ENCODE results near the gene PLAAT4. TPM values are rescaled to one million over a fixed set of nuclear protein-coding genes. Genes with fewer than 3 reads are reported as not detected.

PLAAT4 gene
- total RNA-seq, 1 donor, result 16.6 TPM

- DNase-seq (ENCODE audit: low read depth), result no peak
- no peak overlapping the region for H3K4me3 ChIP-seq (ENCODE audit: low read depth, low read length)
- no peak for TF ChIP-seq CTCF (IDR thresholded peaks at IDR 0.05; ENCODE audit: insufficient read depth, low read length)
Measured at GRCh38 chr11:63492441-63492840, 44.2 kb upstream of the PLAAT4 start.

GRCh38 chr11:63493127-63493526 is 43.5 kb upstream of the PLAAT4 start:
- DNase-seq (ENCODE audit: low read depth), result no peak
- H3K4me3 ChIP-seq (ENCODE audit: low read depth, low read length), result no peak overlapping the region
- TF ChIP-seq CTCF (IDR thresholded peaks at IDR 0.05; ENCODE audit: insufficient read depth, low read length), result no peak

DNA sequence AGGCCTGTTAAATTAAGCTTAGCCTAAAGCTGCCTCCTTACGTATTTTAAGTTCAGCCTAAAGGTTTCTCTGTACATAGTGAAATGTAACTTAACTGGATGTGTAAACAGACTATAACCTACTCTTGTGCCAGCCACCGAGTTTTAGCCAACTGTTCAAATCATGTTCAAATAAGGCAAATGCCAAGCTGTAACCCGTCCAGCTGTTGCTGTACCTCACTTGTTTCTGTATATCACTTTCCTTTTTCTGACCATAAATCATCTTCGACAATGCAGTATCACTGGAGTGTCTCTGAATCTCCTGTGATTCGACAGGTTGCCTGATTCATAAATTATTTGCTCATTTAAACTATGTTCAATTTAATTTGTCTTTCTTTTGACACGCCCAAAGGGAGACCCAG is 41.6 kb upstream of the PLAAT4 start:
- no peak for TF ChIP-seq CTCF (IDR thresholded peaks at IDR 0.05; ENCODE audit: insufficient read depth, low read length)
- H3K4me3 ChIP-seq (ENCODE audit: low read depth, low read length), result no peak overlapping the region
- no peak for DNase-seq (ENCODE audit: low read depth)

GRCh38 chr11:63499874-63500273 is 36.7 kb upstream of the PLAAT4 start:
- no peak for DNase-seq (ENCODE audit: low read depth)
- no peak for TF ChIP-seq CTCF (IDR thresholded peaks at IDR 0.05; ENCODE audit: insufficient read depth, low read length)
- no peak overlapping the region for H3K4me3 ChIP-seq (ENCODE audit: low read depth, low read length)

DNA sequence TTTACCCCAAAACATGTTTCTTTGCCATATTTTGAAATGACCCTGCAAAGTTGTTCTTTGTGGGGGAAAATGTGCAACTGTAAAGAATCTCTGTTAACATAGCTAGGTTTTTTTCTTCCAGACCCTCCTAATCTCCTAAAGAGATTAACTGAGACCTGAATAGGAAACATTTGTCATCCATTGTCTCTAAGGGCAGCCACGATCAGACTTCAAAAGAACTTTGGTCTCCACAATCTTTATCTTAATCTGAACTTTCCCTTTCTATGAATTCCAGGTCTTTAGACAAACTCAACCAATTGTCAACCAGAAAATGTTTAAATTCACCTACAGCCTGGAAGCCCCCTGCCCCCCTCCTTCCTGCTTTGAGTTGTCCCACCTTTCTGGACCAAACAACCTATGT is 35.4 kb upstream of the PLAAT4 start:
- DNase-seq (ENCODE audit: low read depth), result no peak
- no peak for TF ChIP-seq CTCF (IDR thresholded peaks at IDR 0.05; ENCODE audit: insufficient read depth, low read length)
- H3K4me3 ChIP-seq (ENCODE audit: low read depth, low read length), result no peak overlapping the region

- H3K4me3 ChIP-seq (ENCODE audit: low read depth, low read length), result no peak overlapping the region
- no peak for DNase-seq (ENCODE audit: low read depth)
- no peak for TF ChIP-seq CTCF (IDR thresholded peaks at IDR 0.05; ENCODE audit: insufficient read depth, low read length)
Measured at GRCh38 chr11:63502252-63502820, 34.3 kb upstream of the PLAAT4 start.

DNA sequence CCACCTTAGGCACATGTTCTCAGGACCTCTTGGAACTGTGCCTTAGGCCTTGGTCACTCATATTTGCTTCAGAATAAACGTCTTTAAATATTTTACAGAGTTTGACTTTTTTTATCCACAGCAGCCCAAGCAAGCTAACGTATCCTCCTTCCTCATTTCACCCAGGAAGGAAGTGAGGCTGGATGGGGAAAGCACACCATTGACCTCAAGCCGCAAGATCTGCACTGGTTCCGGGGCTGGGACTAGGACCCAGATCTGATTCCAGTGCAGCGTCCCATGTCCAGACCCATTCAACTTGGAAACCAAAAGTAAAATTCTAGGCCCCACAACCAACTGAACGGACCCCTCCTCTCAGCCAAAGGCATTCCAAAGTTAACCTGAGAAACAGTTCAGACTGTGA is 33.1 kb upstream of the PLAAT4 start:
- DNase-seq (ENCODE audit: low read depth), result no peak
- no peak overlapping the region for H3K4me3 ChIP-seq (ENCODE audit: low read depth, low read length)
- TF ChIP-seq CTCF (IDR thresholded peaks at IDR 0.05; ENCODE audit: insufficient read depth, low read length), result no peak
